Fibroblast of lung (primary cell): Measurements from ENCODE around the gene PIK3R6.

Experiments
- EZH2 ChIP-seq: IDR thresholded peaks from 2 replicates; pipeline ENCODE4 v1.5.1; 2012; ENCODE audit warnings: low read length, control low read depth, mild to moderate bottlenecking; ENCODE audit errors: missing control alignments
- TF ChIP-seq, protein P1 (sequence below), 2 donors: IDR thresholded peaks in 1 of 2; conservative IDR thresholded peaks in 1 of 2; 1 replicate in 1 of 2; 2 replicates in 1 of 2; pipeline ENCODE4 v1.5.1; 2011 to 2012; ENCODE audit warnings: low read length in 2 of 2, control low read depth in 1 of 2, inconsistent platforms in 1 of 2, low read depth in 1 of 2, mild to moderate bottlenecking in 1 of 2

DNA sequence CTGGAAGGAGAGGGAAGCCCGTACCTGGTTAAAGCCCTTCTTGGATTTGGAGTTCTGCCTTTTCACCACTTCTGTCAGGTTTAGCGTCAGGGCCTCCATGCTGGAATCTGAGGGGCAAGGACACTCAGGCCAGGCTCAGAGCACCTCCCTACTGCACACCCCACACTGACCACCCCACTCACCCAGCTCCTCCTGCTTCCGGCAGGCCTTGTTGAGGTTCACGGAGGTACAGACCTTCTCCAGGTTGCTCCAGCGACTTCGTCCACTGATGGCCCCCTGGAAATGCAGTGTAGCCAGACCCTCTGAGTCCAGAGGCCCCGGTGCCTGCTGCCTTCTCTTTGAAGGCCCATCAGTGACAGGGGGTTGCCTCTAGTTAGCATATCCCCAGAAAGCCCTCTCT, 14.1 kb upstream of the PIK3R6 start:
- TF ChIP-seq, protein P1, sequence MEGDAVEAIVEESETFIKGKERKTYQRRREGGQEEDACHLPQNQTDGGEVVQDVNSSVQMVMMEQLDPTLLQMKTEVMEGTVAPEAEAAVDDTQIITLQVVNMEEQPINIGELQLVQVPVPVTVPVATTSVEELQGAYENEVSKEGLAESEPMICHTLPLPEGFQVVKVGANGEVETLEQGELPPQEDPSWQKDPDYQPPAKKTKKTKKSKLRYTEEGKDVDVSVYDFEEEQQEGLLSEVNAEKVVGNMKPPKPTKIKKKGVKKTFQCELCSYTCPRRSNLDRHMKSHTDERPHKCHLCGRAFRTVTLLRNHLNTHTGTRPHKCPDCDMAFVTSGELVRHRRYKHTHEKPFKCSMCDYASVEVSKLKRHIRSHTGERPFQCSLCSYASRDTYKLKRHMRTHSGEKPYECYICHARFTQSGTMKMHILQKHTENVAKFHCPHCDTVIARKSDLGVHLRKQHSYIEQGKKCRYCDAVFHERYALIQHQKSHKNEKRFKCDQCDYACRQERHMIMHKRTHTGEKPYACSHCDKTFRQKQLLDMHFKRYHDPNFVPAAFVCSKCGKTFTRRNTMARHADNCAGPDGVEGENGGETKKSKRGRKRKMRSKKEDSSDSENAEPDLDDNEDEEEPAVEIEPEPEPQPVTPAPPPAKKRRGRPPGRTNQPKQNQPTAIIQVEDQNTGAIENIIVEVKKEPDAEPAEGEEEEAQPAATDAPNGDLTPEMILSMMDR (conservative IDR thresholded peaks at IDR 0.05 in 1 of 2, IDR thresholded peaks at IDR 0.05 in 1 of 2; ENCODE audit: low read depth in 1 of 2, low read length in 2 of 2) = no peak
- no peak for TF ChIP-seq EZH2
